NT2/D1 (cell line): Measurements from ENCODE around the gene TAC4.
"Not testable (repeated sequence)": the region's sequence is repeated elsewhere in the genome, so short reads cannot be mapped to it uniquely, and the experiment has no call there.

Source experiments
- DNase-seq: peaks from one replicate; pipeline ENCODE4 v3.0.0-alpha.2; 2011; ENCODE audit warnings: low read depth, low spot score
- H3K27me3 ChIP-seq: 2 replicates; pipeline ENCODE4 v1.6.0; 2011; ENCODE audit warnings: mild to moderate bottlenecking; ENCODE audit not compliant: insufficient read length, insufficient read depth
- H3K36me3 ChIP-seq: 2 replicates; pipeline ENCODE4 v1.6.1; 2011; ENCODE audit warnings: mild to moderate bottlenecking, low read length, mixed read lengths; ENCODE audit not compliant: insufficient read depth, insufficient read length
- H3K4me1 ChIP-seq: 2 replicates; pipeline ENCODE4 v1.5.1; 2011; ENCODE audit not compliant: insufficient read depth, insufficient read length
- H3K4me3 ChIP-seq: 2 replicates; pipeline ENCODE4 v1.5.1; 2011; ENCODE audit warnings: low read depth; ENCODE audit not compliant: insufficient read length
- H3K9ac ChIP-seq: 2 replicates; pipeline ENCODE4 v1.6.0; 2011; ENCODE audit warnings: low read depth; ENCODE audit not compliant: insufficient read length
- H3K9me3 ChIP-seq: 2 replicates; pipeline ENCODE4 v1.5.1; 2011; ENCODE audit warnings: mild to moderate bottlenecking, low read length; ENCODE audit not compliant: insufficient read depth
- SUZ12 ChIP-seq: IDR thresholded peaks from 2 replicates; pipeline ENCODE4 v1.6.1; 2011; ENCODE audit not compliant: insufficient read length, insufficient read depth; ENCODE audit errors: extremely low read depth
- YY1 ChIP-seq: IDR thresholded peaks from 2 replicates; pipeline ENCODE4 v1.6.1; 2011; ENCODE audit not compliant: insufficient read length, insufficient read depth
- ZNF274 ChIP-seq: IDR thresholded peaks from 2 replicates; pipeline ENCODE4 v1.6.1; 2011; ENCODE audit warnings: mild to moderate bottlenecking, low read depth, low read length

Gene TAC4

GRCh38 chr17:49830605-49831004 lies 17.3 kb downstream of the TAC4 start:
- DNase-seq: no peak

GRCh38 chr17:49829026-49829425 lies 18.8 kb downstream of the TAC4 start:
- DNase-seq: no peak
- H3K4me1 ChIP-seq: no peaks in the 10 kb centered on the region
- H3K27me3 ChIP-seq: no peaks in the 10 kb centered on the region
- no peak overlapping the region for H3K9ac ChIP-seq
- TF ChIP-seq YY1 (no peak), SUZ12 (no peak), ZNF274 (no peak)
- H3K4me3 ChIP-seq: no peak overlapping the region
- no peaks in the 10 kb centered on the region for H3K9me3 ChIP-seq
- peaks cover 81% of the 10 kb centered on the region for H3K36me3 ChIP-seq

More at GRCh38 chr17:49830605-49831004, 17.3 kb downstream of the TAC4 start:
- Histone ChIP-seq H3K4me1 (no peaks in the 10 kb centered on the region), H3K9ac (no peak overlapping the region), H3K9me3 (no peaks in the 10 kb centered on the region), H3K27me3 (no peaks in the 10 kb centered on the region), H3K36me3 (peaks cover 70% of the 10 kb centered on the region), H3K4me3 (no peak overlapping the region)
- TF ChIP-seq ZNF274 (no peak), SUZ12 (no peak), YY1 (no peak)

DNA sequence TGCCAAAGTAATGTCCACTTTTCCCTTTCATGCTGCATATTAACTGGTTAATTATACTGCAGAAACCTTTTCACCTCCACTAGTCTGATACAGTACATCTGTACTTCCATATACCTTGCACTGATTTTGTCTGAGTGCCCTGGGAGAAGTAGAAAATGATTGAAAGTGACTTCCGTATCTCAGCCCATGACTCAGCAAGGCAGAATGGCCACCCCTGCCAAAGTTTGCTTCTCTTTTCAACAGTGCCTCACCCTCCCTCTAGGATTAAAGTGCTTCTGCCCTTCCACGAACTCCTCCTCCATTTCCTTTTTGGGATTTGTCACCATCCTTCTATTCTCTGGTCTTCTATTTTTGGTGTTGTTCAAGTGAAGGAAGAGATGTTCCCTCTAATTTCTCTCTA lies 19.5 kb downstream of the TAC4 start:
- not testable (repeated sequence) for H3K4me3 ChIP-seq, DNase-seq, H3K9ac ChIP-seq, H3K4me1 ChIP-seq, H3K27me3 ChIP-seq, H3K9me3 ChIP-seq
- H3K36me3 ChIP-seq: peaks cover 81% of the 10 kb centered on the region

GRCh38 chr17:49825645-49826044 lies 22.2 kb downstream of the TAC4 start:
- DNase-seq: no peak
- Histone ChIP-seq H3K36me3 (peaks cover 85% of the 10 kb centered on the region), H3K9ac (no peak overlapping the region), H3K27me3 (no peaks in the 10 kb centered on the region), H3K4me1 (no peaks in the 10 kb centered on the region), H3K4me3 (no peak overlapping the region), H3K9me3 (no peaks in the 10 kb centered on the region)
- no peak for TF ChIP-seq SUZ12
- TF ChIP-seq ZNF274: no peak
- no peak for TF ChIP-seq YY1

DNA sequence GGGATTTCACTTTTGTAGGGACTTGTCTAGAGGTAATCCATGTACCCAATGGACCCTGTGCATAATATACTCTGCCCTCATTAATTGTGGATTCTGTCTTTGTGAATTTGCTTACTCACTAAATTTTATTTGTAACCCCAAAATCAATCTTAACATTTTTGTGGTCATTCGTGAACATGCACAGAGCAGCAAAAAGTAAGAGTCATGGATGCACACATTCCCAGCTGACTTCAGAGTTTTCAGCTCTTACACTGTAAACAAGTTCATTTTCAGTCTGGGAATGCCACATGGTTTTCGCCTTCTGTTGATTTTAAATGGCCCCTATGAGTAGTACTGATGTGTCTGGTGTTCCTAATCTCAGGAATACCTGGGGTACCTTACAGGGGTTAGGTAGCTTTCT lies 24.3 kb downstream of the TAC4 start:
- no peaks in the 10 kb centered on the region for H3K27me3 ChIP-seq
- no peaks in the 10 kb centered on the region for H3K9me3 ChIP-seq
- no peak overlapping the region for H3K4me3 ChIP-seq
- no peak for TF ChIP-seq SUZ12
- TF ChIP-seq ZNF274: no peak
- TF ChIP-seq YY1: no peak
- no peak overlapping the region for H3K9ac ChIP-seq
- H3K4me1 ChIP-seq: no peaks in the 10 kb centered on the region
- no peak for DNase-seq
- peaks cover 89% of the 10 kb centered on the region for H3K36me3 ChIP-seq

DNA sequence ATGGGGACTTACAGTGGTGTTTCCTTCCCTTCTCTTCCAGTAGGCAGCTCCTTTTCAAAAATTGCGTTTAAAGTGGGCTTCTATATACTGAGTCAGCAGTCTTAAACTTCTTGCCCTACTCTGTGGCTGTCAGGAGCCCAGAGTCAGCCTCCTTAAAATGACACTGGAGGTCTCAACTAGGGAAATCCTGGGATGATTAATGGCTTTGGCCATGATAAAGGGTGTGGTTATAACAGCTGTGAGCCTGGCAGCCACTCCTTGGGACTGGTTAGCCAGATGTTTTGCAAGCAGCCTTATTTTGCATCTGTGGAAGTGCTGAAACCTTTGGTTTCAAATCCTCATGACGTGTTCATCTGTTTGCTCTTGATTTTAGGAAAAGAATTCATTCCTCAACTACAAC lies 25.0 kb downstream of the TAC4 start:
- H3K36me3 ChIP-seq: peaks cover 91% of the 10 kb centered on the region
- DNase-seq: no peak
- no peaks in the 10 kb centered on the region for H3K27me3 ChIP-seq
- TF ChIP-seq ZNF274 (no peak), YY1 (no peak), SUZ12 (no peak)
- H3K4me1 ChIP-seq: peaks cover 2% of the 10 kb centered on the region
- H3K9ac ChIP-seq: no peak overlapping the region
- no peaks in the 10 kb centered on the region for H3K9me3 ChIP-seq
- H3K4me3 ChIP-seq: no peak overlapping the region

DNA sequence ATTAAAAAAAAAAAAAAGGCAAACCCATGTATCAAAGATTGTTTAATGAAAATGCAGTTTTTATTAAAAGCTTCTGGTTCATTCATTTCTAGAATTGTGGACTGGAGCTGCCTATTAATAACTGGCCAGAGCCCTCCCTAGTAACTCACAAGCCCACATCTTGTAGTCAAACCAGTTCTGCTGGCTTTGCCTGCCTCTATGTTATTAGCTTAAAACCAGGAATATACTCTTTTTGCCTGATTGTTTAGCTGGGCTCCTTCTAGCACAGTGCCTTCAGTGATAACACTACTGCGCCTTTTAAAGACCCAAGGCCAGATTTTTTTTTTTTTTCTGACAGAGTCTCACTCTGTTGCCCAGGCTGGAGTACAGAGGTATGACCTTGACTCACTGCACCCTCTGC lies 26.0 kb downstream of the TAC4 start:
- H3K9me3 ChIP-seq: no peaks in the 10 kb centered on the region
- no peak for DNase-seq
- no peak overlapping the region for H3K9ac ChIP-seq
- TF ChIP-seq SUZ12 (no peak), ZNF274 (no peak), YY1 (no peak)
- no peaks in the 10 kb centered on the region for H3K27me3 ChIP-seq
- peaks cover 2% of the 10 kb centered on the region for H3K4me1 ChIP-seq
- peaks cover 91% of the 10 kb centered on the region for H3K36me3 ChIP-seq
- no peak overlapping the region for H3K4me3 ChIP-seq

DNA sequence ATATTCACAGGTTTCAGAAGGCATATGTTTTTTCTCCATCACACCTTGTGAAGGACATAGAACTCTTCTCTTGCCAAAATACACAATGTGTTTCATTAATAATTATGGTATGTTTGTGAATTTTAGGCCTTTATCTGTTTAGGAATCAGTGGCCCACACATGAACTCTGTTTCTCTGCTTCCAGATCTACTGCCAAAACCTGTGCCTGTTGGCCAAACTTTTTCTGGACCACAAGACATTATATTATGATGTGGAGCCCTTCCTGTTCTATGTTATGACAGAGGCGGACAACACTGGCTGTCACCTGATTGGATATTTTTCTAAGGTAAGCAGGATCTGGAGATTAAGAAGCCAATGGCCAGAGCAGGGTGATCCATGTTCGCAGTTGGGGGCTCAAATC lies 26.4 kb downstream of the TAC4 start:
- Histone ChIP-seq H3K4me3 (no peak overlapping the region), H3K9ac (no peak overlapping the region), H3K4me1 (peaks cover 2% of the 10 kb centered on the region)

More for the DNA sequence above, 26.4 kb downstream of the TAC4 start:
- Histone ChIP-seq H3K9me3 (no peaks in the 10 kb centered on the region), H3K36me3 (peaks cover 91% of the 10 kb centered on the region), H3K27me3 (no peaks in the 10 kb centered on the region)
- no peak for TF ChIP-seq ZNF274
- TF ChIP-seq SUZ12: no peak
- TF ChIP-seq YY1: no peak
- no peak for DNase-seq
